ENCODE results near the gene USP48.
"Not testable (repeated sequence)": the region's sequence is repeated elsewhere in the genome, so short reads cannot be mapped to it uniquely, and the experiment has no call there.

The USP48 gene

GRCh38 chr1:21782868-21783678, at the start of gene USP48:
Gene USP48, minus strand, starts transcription at chr1:21783149. Its CDS starts 192 bp downstream, at chr1:21782957.
- peak; percentile 94 to 96 for DNase-seq (ENCODE audit: low read depth in 2 of 2)

DNA sequence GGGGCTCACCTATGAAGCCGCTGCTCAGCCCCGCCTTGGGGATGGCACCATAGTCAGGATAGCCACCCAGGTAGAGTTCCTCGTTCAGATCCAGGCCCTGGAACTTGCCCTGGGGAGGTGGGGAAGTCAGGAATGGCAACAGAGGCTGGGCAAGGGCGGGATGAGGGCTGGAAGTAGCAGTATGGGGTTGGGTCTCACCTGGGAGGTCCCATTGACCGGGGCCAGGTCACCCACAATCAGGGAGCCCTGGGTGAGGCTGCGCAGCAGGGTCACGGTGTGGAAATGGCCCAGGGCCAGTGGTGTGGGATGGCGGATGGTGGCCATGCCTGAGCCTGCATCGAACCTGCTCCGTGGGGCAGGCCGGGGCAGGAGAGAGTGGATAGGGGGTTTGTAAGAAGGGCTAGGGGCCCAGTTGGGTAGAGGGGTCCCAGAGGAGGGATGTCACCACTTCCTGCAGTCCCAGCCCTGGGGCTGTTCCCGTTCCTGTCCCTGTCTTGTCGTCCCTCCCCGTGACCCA, 48.6 kb upstream of the USP48 start:
- no peak for DNase-seq (ENCODE audit: low read depth in 2 of 2)

DNA sequence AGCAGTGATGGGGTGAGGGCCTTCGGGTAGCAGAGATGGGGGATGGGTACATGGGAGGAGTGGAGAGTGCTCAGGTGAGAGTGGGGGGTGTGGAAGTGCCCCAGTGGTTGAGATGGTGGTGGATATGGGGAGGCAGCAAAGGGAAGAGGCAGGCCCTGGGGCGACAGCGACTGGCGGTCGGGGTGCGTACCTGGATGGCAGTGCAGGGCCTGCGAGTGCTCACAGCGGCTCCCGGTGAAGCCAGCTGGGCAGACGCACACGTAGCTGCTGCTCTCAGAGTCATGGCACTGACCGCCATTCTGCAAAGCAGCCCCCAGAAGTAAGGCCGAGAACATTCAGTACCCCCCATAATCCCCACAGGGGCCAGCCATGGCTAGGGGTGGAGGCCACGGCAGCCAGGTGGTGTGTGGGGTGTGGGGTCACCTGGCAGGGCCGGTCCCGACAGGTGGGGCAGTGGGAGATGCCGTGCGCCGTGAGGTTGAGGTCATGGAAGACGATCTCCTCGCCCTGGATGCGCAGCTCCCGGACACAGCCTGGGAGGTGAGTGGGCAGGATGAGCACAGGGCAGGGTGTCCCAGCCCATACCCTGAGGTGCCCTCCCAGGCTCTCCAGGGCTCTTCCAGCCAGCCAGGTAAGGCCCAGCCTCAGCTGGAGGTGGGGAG, 48.0 kb upstream of the USP48 start:
- no peak for DNase-seq (ENCODE audit: low read depth in 2 of 2)

DNA sequence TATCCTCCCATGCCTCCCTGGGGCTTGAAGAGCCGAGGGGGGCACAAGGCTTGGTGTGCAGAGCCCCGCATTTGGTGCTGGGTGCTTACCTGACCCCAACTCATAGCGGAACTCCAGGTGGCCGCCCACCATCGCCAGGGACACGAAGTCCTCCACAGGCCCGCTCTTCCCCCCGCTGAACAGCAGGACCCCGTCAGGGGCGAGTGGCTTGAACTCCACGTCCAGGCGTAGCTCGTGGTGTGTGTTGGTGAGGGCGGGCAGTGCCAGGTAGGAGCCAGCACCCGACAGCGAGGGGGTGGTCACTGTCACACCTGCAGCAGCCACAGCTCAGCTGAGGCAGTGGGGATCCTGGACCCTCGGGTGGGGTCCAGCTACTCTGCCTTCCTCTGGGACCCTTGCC, 46.3 kb upstream of the USP48 start:
- DNase-seq (ENCODE audit: low read depth in 2 of 2) = no peak

GRCh38 chr1:21828506-21829210, 45.7 kb upstream of the USP48 start:
- no peak for DNase-seq (ENCODE audit: low read depth in 2 of 2)

DNA sequence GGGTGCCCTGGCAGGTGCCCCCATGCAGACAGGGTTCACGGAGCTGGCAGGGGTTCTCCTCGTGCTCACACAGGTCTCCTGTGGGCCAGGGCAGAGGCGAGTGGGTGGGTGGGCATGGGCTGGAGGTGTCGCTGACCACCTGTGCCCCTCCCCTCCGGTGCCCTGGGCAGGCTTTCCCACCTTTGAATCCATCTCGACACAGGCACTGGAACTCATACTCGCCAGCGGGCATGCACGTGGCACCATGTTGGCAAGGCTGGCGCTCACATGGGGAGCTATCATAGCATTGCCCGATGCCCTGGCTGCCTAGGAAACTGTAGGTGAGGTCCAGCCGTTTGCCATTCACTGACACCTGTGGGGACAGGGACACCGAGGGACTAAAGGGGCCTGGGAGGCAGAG, 45.1 kb upstream of the USP48 start:
- no peak for DNase-seq (ENCODE audit: low read depth in 2 of 2)

DNA sequence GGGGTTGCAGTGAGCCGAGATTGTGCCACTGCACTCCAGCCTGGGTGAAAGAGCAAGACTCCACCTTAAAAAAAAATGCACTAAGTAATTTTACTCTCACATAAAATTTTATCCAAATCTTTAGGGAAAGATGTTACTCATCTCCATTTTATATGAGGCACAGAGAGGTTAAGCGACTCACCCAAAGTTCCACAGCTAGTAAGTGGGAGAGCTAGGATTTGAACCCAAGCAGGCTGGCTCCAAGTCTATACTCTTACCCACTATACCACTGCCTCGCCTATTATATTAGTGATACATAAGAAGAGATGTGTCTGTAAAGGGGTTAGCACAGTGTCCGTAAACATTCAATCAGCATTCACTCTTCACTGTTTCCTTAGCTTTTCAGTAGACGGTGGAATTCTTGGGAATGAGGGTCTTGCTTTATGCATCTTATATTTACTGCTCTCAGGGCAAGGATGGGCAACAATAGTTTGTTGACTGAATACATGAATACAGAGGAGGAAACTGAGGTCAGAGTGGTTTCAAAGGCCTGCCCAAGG, 44.3 kb upstream of the USP48 start:
- DNase-seq (ENCODE audit: low read depth in 2 of 2) = no peak

- DNase-seq (ENCODE audit: low read depth in 2 of 2) = not testable (repeated sequence)
These were observed 43.7 kb upstream of the USP48 start for GRCh38 chr1:21826694-21827093.

- DNase-seq (ENCODE audit: low read depth in 2 of 2) = no peak
These were observed 42.4 kb upstream of the USP48 start for GRCh38 chr1:21825393-21825792.

DNA sequence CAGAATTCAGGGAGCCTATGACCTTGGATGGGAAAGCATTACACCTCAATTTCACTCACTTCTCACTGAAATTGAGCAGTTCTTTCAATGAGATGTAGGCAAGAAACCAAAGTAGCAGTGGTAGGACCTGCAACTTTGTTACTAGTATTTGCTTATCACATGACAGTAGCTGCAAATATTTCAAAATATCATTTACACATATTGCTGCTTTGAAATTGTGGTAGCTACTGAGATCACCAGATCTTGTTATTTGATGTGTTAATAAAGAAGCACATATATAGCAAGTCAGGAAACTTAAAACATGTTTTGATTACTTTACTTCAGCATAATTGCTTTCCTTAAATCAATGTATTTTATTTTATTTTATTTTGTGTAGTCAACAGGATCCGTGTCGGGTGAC, 42.0 kb upstream of the USP48 start:
- DNase-seq (ENCODE audit: low read depth in 2 of 2) = no peak

DNA sequence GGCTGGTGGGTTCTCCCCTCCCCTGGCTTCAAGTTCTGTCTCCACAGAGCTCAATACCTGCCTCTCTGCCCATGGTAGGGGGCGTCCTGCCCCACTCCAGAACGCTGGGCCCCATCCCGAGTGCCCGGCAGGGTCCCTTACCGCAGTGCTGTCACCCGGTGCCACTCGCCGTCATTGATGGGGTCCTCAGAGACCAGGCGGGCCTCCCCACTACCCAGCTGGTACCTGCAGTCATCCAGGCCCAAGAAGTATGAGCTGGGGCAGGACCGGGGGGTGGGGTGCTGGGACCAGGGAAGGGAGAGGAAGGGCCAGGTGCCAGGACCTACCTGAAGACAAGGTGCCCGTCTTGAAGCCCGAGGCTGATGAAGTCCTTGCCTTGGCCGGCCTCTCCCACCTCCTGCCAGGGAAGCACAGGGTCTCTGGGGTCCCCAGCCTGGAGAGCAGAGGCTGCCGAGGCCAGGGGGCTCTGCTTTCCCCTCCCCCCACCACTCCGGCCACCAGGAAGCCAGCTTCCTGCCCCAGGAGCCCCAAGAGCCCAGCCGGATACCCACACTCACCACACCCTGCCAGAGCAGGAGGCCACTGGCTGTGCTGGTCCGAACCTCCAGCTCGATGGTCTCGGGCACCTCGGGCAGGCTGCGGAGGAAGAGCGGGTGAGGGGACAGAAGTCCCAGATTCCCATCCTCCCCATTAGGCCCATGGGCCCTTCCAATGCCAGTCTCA, 41.2 kb upstream of the USP48 start:
- no peak for DNase-seq (ENCODE audit: low read depth in 2 of 2)

- DNase-seq (ENCODE audit: low read depth in 2 of 2) = no peak
These were observed 40.4 kb upstream of the USP48 start for GRCh38 chr1:21823206-21823979.

- DNase-seq (ENCODE audit: low read depth in 2 of 2) = no peak
These were observed 39.4 kb upstream of the USP48 start for GRCh38 chr1:21822349-21822748.

DNA sequence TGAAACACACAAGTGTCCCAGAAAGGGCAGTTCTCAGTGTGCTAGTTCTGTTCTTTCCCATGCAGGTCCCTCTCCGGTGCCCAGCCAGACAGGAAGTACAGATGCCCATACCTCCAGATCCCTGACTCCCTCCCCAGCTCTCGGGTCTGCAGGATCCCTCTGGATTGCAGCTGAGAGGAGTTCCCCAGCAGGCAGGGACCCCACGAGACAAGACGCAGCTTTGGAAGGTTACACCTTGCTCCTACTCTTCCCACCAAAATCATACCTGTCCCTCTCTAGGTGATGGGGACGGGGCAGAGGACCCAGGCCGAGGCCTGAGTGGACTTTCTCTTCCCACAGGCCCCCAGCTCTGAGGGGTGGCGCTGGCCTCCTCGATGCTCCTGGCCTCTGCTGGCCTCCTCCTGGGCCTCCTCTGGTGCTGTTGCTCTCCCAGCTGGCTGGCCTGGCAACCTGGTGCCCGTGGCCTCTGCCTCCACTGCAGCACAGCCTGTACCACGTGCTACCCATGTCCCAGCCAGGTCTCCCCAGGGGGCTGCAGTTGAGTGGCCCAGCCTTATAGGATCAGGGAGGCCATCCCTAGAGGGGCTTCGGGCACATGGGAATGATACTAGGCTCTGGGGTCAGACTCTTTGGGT, 38.6 kb upstream of the USP48 start:
- no peak for DNase-seq (ENCODE audit: low read depth in 2 of 2)

DNA sequence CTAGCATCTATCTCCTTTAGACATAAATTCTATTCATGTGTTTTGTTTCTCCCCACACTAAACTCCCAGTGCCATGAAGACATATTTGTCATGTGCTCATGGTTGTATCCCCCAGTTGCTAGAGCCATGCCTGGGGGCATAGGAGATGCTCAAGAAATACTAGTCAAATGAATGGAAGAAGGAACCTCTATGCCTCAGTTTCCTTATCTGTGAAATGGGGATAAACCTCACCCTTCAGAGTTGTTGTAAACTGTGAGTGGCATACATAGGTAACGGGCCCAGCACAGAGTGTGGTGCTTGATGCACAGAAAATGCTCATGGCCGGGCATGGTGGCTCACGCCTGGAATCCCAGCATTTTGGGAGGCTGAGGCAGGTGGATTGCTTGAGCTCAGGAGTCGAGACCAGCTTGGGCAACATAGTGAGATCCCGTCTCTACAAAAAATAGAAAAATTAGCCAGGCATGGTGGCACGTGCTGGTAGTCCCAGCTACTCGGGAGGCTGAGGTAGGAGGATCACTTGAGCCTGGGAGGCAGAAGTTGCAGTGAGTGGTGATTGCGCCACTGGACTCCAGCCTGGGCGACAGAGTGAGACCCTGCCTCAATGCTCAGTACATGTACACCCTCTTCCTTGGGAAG, 37.8 kb upstream of the USP48 start:
- no peak for DNase-seq (ENCODE audit: low read depth in 2 of 2)

- peak; percentile 13 to 34 for DNase-seq (ENCODE audit: low read depth in 2 of 2)
These were observed 35.7 kb upstream of the USP48 start for GRCh38 chr1:21818656-21819055.

DNA sequence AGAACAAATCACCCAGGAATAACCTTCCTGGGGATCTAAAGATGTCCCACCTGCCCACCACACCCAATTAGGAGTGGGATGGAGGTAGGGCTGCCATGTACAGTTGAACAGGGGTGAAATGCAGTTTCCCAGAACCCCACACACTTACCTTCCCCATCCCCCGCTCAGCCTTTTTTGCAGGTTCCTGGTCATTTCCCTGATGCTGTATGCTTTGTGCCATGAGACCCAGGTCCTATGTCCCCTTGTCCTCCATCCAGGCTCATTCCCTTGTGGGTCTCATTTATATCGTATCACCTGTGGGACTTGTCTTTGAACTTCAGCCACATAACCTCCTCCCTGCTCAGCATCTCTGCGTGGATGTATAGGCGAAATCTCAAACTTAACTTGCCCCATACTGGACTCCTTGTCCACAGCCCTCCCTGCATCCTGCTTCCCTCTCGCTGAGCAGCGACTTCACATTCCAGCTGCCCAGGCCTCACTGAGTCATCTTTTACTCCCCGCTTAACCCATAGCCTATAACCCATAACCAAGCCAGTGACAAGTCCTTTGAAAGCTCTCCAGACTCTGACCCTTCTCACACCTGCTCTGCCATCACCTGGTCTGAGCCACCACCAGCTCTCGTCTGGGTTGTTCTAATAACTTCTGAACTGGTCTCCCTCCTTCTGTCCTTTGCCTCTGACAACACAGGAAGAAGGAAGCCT, 33.8 kb upstream of the USP48 start:
- DNase-seq (ENCODE audit: low read depth in 2 of 2) = no peak

- no peak for DNase-seq (ENCODE audit: low read depth in 2 of 2)
These were observed 32.9 kb upstream of the USP48 start for GRCh38 chr1:21815724-21816321.
